ENCODE results near the gene C1QA.
A peak's percentile ranks its signal among the peaks of the same experiment; 100 is the strongest.
"Not testable (repeated sequence)": the region's sequence is repeated elsewhere in the genome, so short reads cannot be mapped to it uniquely, and the experiment has no call there.

Gene C1QA

GRCh38 chr1:22641247-22641646 is 4.8 kb downstream of the C1QA start:
- DNase-seq (ENCODE audit: low spot score): no peak

- peak; percentile 65 for DNase-seq (ENCODE audit: low spot score)
Observed at GRCh38 chr1:22641906-22642636, 5.6 kb downstream of the C1QA start.

- DNase-seq (ENCODE audit: low spot score): no peak
Observed at GRCh38 chr1:22643381-22643780, 7.0 kb downstream of the C1QA start, which contains the start of gene C1QC. Gene C1QC, plus strand, starts transcription at chr1:22643633. Its CDS starts 391 bp downstream, at chr1:22644024.

- DNase-seq (ENCODE audit: low spot score): no peak
Observed at GRCh38 chr1:22643928-22644327, 7.5 kb downstream of the C1QA start.

- DNase-seq (ENCODE audit: low spot score): no peak
Observed at GRCh38 chr1:22645931-22646330, 9.5 kb downstream of the C1QA start.

- DNase-seq (ENCODE audit: low spot score): no peak
Observed at GRCh38 chr1:22646384-22646783, 10.0 kb downstream of the C1QA start.

- DNase-seq (ENCODE audit: low spot score): no peak
Observed at GRCh38 chr1:22650089-22650693, 13.8 kb downstream of the C1QA start.

- DNase-seq (ENCODE audit: low spot score): no peak
Observed at GRCh38 chr1:22651941-22652856, 15.8 kb downstream of the C1QA start.

- no peak for DNase-seq (ENCODE audit: low spot score)
Observed at GRCh38 chr1:22652881-22653316, 16.5 kb downstream of the C1QA start, which contains the start of gene C1QB. Gene C1QB, plus strand, starts transcription at chr1:22653236. Its CDS starts 6,227 bp downstream, at chr1:22659463.

GRCh38 chr1:22654692-22655091 is 18.3 kb downstream of the C1QA start:
- DNase-seq (ENCODE audit: low spot score): no peak

- no peak for DNase-seq (ENCODE audit: low spot score)
Observed at GRCh38 chr1:22658385-22659163, 22.1 kb downstream of the C1QA start.

GRCh38 chr1:22660716-22661241 is 24.4 kb downstream of the C1QA start:
- DNase-seq (ENCODE audit: low spot score): no peak

- no peak for DNase-seq (ENCODE audit: low spot score)
Observed at GRCh38 chr1:22661880-22662279, 25.5 kb downstream of the C1QA start.

- DNase-seq (ENCODE audit: low spot score): peak; percentile 9
Observed at GRCh38 chr1:22662318-22662717, 25.9 kb downstream of the C1QA start.

GRCh38 chr1:22662986-22663408 is 26.6 kb downstream of the C1QA start:
- DNase-seq (ENCODE audit: low spot score): no peak

GRCh38 chr1:22665752-22666151 is 29.3 kb downstream of the C1QA start:
- DNase-seq (ENCODE audit: low spot score): no peak

- DNase-seq (ENCODE audit: low spot score): no peak
Observed at GRCh38 chr1:22666412-22666811, 30.0 kb downstream of the C1QA start.

GRCh38 chr1:22668840-22669239 is 32.4 kb downstream of the C1QA start:
- not testable (repeated sequence) for DNase-seq (ENCODE audit: low spot score)

GRCh38 chr1:22670352-22670975 is 34.0 kb downstream of the C1QA start:
- no peak for DNase-seq (ENCODE audit: low spot score)

- DNase-seq (ENCODE audit: low spot score): no peak
Observed at GRCh38 chr1:22671999-22672398, 35.6 kb downstream of the C1QA start.
